Chondrocyte (in vitro differentiated cells): ENCODE results near the gene SOCS6. TPM values are rescaled to one million over a fixed set of nuclear protein-coding genes. Genes with fewer than 3 reads are reported as not detected.
"Not testable (repeated sequence)": the region's sequence is repeated elsewhere in the genome, so short reads cannot be mapped to it uniquely, and the experiment has no call there.

Experiments used
- DNase-seq: peaks from one replicate; pipeline ENCODE4 v3.0.0; 2021; ENCODE audit warnings: mixed read lengths, low spot score
- H3K27ac Mint-ChIP-seq: one replicate; pipeline ENCODE4 v1.8.0; 2021; ENCODE audit warnings: mild to moderate bottlenecking, moderate library complexity, mixed read lengths; ENCODE audit not compliant: unreplicated experiment
- H3K27me3 Mint-ChIP-seq: 2 replicates; pipeline ENCODE4 v1.8.0; 2021; ENCODE audit warnings: low read depth, mixed read lengths
- H3K36me3 Mint-ChIP-seq: 2 replicates; pipeline ENCODE4 v1.8.0; 2021; ENCODE audit warnings: low read depth, mixed read lengths
- H3K4me1 Mint-ChIP-seq: 2 replicates; pipeline ENCODE4 v1.8.0; 2021; ENCODE audit warnings: low read depth, mild to moderate bottlenecking, mixed read lengths
- H3K4me3 Mint-ChIP-seq: one replicate; pipeline ENCODE4 v1.8.0; 2021; ENCODE audit warnings: mild to moderate bottlenecking, moderate library complexity, mixed read lengths; ENCODE audit not compliant: unreplicated experiment
- H3K9me3 Mint-ChIP-seq: 2 replicates; pipeline ENCODE4 v1.8.0; 2021; ENCODE audit warnings: low read depth, mixed read lengths
- CTCF ChIP-seq: fragments of 200-600 bp; sonication (generic); IDR thresholded peaks from 2 replicates; pipeline ENCODE4 v1.5.0; 2021; ENCODE audit warnings: antibody characterized with exemption, mild to moderate bottlenecking, moderate library complexity
- long read RNA-seq: library from polyadenylated mRNA; stranded (forward); transcript quantifications from one replicate; pipeline ENCODE4 v2.0.0, GENCODE V29; 2021
- total RNA-seq: library from RNA; stranded (reverse); gene quantifications from 3 replicates; pipeline ENCODE4 v1.2.1, GENCODE V29; 2021

The SOCS6 gene
- total RNA-seq: 16.4 to 18.5 TPM (median 17.3 TPM) in 3 replicates
- long read RNA-seq, full-length matches to known transcripts: 33 of 41 reads
- long read RNA-seq, partial matches to known transcripts: 4 of 41 reads
- long read RNA-seq, other reads (novel, unspliced or antisense): 4 of 41 reads

- Mint-ChIP-seq H3K4me1 (peaks cover 41% of the 10 kb centered on the region), H3K27ac (peak within 1 kb of the TSS; percentile 91), H3K27me3 (no peaks in the 10 kb centered on the region), H3K9me3 (no peaks in the 10 kb centered on the region), H3K36me3 (no peaks in the 10 kb centered on the region), H3K4me3 (peak within 1 kb of the TSS; percentile 91)
- no peak for TF ChIP-seq CTCF
- DNase-seq: no peak
These were observed at the start of gene SOCS6 for GRCh38 chr18:70288851-70289328. Gene SOCS6 (plus strand): TSS chr18:70289045. CDS start chr18:70324669, 35,624 bp downstream.

GRCh38 chr18:70243131-70243929 is 45.5 kb upstream of the SOCS6 start:
- TF ChIP-seq CTCF: no peak
- Mint-ChIP-seq H3K4me3 (peak overlapping the region; percentile 27), H3K27me3 (no peaks in the 10 kb centered on the region), H3K36me3 (peaks cover 3% of the 10 kb centered on the region), H3K27ac (peak overlapping the region; percentile 67), H3K4me1 (peaks cover 43% of the 10 kb centered on the region), H3K9me3 (peaks cover 5% of the 10 kb centered on the region)
- no peak for DNase-seq

GRCh38 chr18:70246061-70246466 is 42.8 kb upstream of the SOCS6 start:
- Mint-ChIP-seq H3K9me3 (no peaks in the 10 kb centered on the region), H3K4me3 (peak overlapping the region; percentile 25), H3K4me1 (peaks cover 50% of the 10 kb centered on the region), H3K27me3 (no peaks in the 10 kb centered on the region), H3K36me3 (no peaks in the 10 kb centered on the region), H3K27ac (peak overlapping the region; percentile 64)
- no peak for DNase-seq
- TF ChIP-seq CTCF: no peak

GRCh38 chr18:70249118-70249517 is 39.7 kb upstream of the SOCS6 start:
- Mint-ChIP-seq H3K36me3 (no peaks in the 10 kb centered on the region), H3K4me1 (peaks cover 36% of the 10 kb centered on the region), H3K27ac (peak overlapping the region; percentile 1), H3K27me3 (no peaks in the 10 kb centered on the region), H3K4me3 (no peak overlapping the region), H3K9me3 (no peaks in the 10 kb centered on the region)
- no peak for TF ChIP-seq CTCF
- no peak for DNase-seq

- not testable (repeated sequence) for H3K27me3 Mint-ChIP-seq, DNase-seq, H3K4me3 Mint-ChIP-seq, H3K9me3 Mint-ChIP-seq, H3K27ac Mint-ChIP-seq, H3K36me3 Mint-ChIP-seq
- H3K4me1 Mint-ChIP-seq: peaks cover 28% of the 10 kb centered on the region
These were observed 39.0 kb upstream of the SOCS6 start for GRCh38 chr18:70249861-70250260.
